ENCODE measurements around the gene DYNLT1.

DNA sequence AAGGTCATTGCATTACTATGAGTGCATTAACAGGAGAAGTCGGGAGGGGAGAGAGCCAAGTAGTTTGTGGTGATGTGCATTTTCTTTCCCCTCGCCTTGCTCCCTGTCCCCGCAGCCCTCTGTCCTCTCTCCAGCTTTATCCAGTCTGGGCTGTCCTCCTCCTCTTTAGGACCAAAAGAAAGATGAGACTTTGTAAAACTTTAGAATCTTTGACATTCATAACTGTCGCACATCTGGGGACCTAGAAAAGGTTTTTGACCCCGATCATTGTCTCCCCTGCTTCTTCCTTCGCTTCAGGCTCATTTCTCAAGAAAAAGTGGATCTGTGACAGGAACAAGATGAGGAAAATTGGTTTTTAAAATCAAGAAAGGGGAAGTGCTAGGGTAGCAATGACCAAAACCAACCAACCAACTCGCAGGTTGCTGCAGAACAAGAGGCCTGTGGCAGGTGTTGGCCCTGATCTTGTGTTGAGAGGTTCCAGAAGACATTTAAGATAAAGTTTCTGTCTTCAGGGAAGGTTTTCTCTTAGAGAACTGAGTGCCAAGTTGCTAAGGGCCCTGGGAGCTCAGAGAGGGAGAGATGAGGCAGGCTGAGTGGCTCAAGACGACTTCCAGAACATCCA lies 22.9 kb upstream of the DYNLT1 start:
- TF ChIP-seq EZH2 (IDR thresholded peaks at IDR 0.05; ENCODE audit: low read length, unreplicated experiment), result no peak
- TF ChIP-seq CTCF (conservative IDR thresholded peaks at IDR 0.05; ENCODE audit: low read depth, low read length), result no peak
- TF ChIP-seq EZH2phosphoT487 (IDR thresholded peaks at IDR 0.05; ENCODE audit: borderline replicate concordance, low read length), result no peak

Measured in PC-3 (cell line).